ENCODE results near the gene LIAS.
"Not testable (repeated sequence)": the region's sequence is repeated elsewhere in the genome, so short reads cannot be mapped to it uniquely, and the experiment has no call there.

Gene LIAS

GRCh38 chr4:39458505-39459300, at the start of gene LIAS, which contains the start of gene RPL9:
Gene LIAS, plus strand, starts transcription at chr4:39459056. Its CDS starts 62 bp downstream, at chr4:39459118.
Gene RPL9, minus strand, starts transcription at chr4:39458922. Its CDS starts 483 bp downstream, at chr4:39458439.
- peaks cover 45% of the 10 kb centered on the region for H3K36me3 Mint-ChIP-seq (ENCODE audit: low read depth)
- H3K27me3 Mint-ChIP-seq (ENCODE audit: low read depth) = no peaks in the 10 kb centered on the region
- H3K27ac Mint-ChIP-seq = peak within 1 kb of the TSS; percentile 99
- no peaks in the 10 kb centered on the region for H3K9me3 Mint-ChIP-seq
- peaks cover 47% of the 10 kb centered on the region for H3K4me1 Mint-ChIP-seq (ENCODE audit: low read depth)
- peak within 1 kb of the TSS; percentile 97 for H3K4me3 Mint-ChIP-seq

GRCh38 chr4:39410415-39410814, 48.4 kb upstream of the LIAS start:
- no peak overlapping the region for H3K27ac Mint-ChIP-seq
- no peaks in the 10 kb centered on the region for H3K9me3 Mint-ChIP-seq
- no peaks in the 10 kb centered on the region for H3K4me1 Mint-ChIP-seq (ENCODE audit: low read depth)
- H3K27me3 Mint-ChIP-seq (ENCODE audit: low read depth) = peaks cover 11% of the 10 kb centered on the region
- H3K4me3 Mint-ChIP-seq = no peak overlapping the region
- H3K36me3 Mint-ChIP-seq (ENCODE audit: low read depth) = no peaks in the 10 kb centered on the region

DNA sequence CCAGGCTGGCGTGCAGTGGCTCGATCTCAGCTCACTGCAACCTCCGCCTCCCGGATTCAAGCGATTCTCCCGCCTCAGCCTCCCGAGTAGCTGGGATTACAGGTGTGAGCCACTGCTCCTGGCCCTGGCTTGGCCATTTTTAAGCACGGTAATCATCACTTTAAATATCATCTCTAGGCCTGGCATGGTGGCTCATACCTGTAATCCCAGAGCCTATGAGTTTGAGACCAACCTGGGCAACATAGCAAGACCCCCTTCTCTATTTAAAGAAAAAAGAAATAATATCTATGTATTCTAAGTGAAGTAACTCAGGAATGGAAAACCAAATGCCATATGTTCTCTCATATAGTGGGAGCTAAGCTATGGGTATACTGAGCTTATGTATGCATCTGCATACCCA, 47.3 kb upstream of the LIAS start:
- not testable (repeated sequence) for H3K4me3 Mint-ChIP-seq; H3K4me1 Mint-ChIP-seq (ENCODE audit: low read depth); H3K27ac Mint-ChIP-seq; H3K9me3 Mint-ChIP-seq; H3K36me3 Mint-ChIP-seq (ENCODE audit: low read depth)
- H3K27me3 Mint-ChIP-seq (ENCODE audit: low read depth) = peaks cover 11% of the 10 kb centered on the region

GRCh38 chr4:39415678-39416283, 43.1 kb upstream of the LIAS start:
- no peak overlapping the region for H3K4me3 Mint-ChIP-seq
- H3K4me1 Mint-ChIP-seq (ENCODE audit: low read depth) = no peaks in the 10 kb centered on the region
- H3K27me3 Mint-ChIP-seq (ENCODE audit: low read depth) = peaks cover 17% of the 10 kb centered on the region
- no peak overlapping the region for H3K27ac Mint-ChIP-seq
- no peaks in the 10 kb centered on the region for H3K36me3 Mint-ChIP-seq (ENCODE audit: low read depth)
- no peaks in the 10 kb centered on the region for H3K9me3 Mint-ChIP-seq

DNA sequence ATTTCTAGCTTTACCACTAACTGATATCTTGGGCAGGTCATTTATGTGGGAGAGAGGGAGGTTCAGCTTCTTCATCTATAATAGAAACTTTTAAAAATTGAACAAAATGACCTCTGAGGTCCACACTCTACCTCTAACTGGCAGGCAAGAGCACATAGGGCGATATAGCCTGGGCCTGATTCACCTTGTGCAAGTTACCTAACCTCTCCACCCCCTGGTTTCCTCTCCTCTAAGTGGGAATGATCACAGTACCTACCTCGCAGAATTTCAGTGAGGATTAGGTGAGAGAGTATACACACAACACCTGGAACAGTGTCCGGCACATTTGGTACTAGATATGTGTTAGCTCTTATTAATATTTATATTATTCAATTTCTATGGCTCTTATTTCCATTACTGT, 36.6 kb upstream of the LIAS start:
- Mint-ChIP-seq H3K9me3 (no peaks in the 10 kb centered on the region), H3K4me3 (no peak overlapping the region), H3K27ac (no peak overlapping the region), H3K36me3 (ENCODE audit: low read depth) (no peaks in the 10 kb centered on the region), H3K4me1 (ENCODE audit: low read depth) (no peaks in the 10 kb centered on the region), H3K27me3 (ENCODE audit: low read depth) (peaks cover 12% of the 10 kb centered on the region)

DNA sequence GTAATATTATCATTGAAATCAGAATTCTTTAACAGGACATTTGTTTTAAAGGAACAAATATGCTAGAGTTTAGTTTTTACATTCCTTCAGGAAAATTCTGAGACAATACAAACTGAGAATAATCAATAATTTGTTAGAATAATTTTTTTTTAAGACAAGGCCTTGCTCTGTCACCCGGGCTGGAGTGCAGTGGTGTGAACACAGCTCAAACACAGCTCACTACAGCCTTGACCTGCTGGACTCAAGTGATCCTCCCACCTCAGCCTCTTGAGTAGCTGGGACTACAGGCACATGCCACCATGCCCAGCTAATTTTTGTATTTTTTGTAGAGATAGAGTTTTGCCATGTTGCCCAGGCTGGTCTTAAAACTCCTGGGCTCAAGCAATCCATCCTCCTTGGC, 33.6 kb upstream of the LIAS start:
- not testable (repeated sequence) for H3K4me3 Mint-ChIP-seq; H3K36me3 Mint-ChIP-seq (ENCODE audit: low read depth); H3K9me3 Mint-ChIP-seq; H3K4me1 Mint-ChIP-seq (ENCODE audit: low read depth); H3K27ac Mint-ChIP-seq
- peaks cover 11% of the 10 kb centered on the region for H3K27me3 Mint-ChIP-seq (ENCODE audit: low read depth)

- H3K36me3 Mint-ChIP-seq (ENCODE audit: low read depth) = no peaks in the 10 kb centered on the region
- no peaks in the 10 kb centered on the region for H3K9me3 Mint-ChIP-seq
- peaks cover 8% of the 10 kb centered on the region for H3K27me3 Mint-ChIP-seq (ENCODE audit: low read depth)
- no peaks in the 10 kb centered on the region for H3K4me1 Mint-ChIP-seq (ENCODE audit: low read depth)
- H3K4me3 Mint-ChIP-seq = no peak overlapping the region
- no peak overlapping the region for H3K27ac Mint-ChIP-seq
Observed at GRCh38 chr4:39426728-39427127, 32.1 kb upstream of the LIAS start.

DNA sequence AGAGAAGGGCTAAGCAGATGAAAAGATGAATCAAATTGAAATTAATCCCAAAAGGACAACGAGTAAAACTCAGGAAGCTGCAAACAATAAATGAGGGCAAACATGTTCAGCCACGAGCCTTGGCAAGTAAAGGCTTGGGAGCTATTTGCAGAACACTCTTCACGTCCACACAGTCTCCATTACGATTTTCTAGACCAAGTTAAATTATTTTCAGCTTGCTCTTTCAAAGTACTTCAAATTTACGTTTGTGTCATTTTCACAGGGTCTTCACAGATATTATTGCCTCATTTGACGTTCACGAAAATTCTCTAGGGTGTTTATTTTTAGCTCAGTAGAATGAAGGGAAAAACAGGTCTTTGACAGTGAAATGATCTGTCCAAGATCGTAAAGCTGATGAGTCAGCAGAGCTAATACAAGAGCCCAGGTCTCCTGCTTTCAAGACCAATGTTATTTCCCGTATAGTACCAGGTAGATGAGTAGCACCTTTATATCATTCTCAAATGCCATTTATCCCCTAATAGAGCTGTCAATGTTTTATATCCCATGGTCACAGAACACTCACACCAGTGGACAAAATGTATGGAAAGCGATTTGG, 31.2 kb upstream of the LIAS start:
- Mint-ChIP-seq H3K4me3 (no peak overlapping the region), H3K4me1 (ENCODE audit: low read depth) (no peaks in the 10 kb centered on the region), H3K9me3 (no peaks in the 10 kb centered on the region), H3K27ac (no peak overlapping the region), H3K36me3 (ENCODE audit: low read depth) (no peaks in the 10 kb centered on the region), H3K27me3 (ENCODE audit: low read depth) (peaks cover 8% of the 10 kb centered on the region)

DNA sequence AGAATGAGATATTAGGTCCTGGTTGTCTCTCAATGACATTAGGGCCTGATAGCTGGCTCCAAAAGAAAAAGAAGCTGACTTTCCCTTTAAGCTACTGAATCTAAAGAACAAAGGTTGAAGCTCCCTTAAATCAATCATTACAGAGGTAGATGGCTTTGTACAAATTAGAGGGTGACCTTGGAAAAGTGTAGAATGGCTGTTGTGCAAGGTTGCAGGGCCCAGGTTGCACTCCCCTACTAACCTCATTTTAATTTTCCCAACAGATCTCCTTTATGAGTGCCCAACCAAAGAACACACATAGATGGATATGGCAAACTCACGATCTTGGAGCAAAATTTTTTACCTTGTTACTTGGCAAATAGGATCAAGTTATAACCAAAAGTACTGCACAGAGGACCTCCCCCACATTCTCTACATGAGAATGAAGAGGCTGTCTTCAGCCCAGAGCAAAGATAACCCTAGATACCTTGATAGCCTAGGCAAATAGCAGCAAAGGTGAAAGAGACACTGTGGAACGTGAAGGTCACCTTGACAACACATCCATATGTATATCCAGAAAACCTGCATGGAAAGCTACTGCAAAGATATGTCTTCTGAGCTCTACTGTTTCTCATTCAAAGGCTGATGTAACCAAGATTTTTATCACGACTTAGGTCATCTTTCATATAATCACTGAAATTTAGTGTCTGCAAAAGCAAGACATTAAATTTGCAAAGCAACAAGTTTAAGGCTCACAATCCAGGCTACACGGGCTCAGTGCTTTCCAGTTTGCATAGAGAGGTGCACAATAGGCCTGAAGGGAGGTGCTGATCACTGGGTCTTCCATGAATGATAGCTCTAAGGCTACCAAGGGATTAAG, 29.2 kb upstream of the LIAS start:
- no peaks in the 10 kb centered on the region for H3K36me3 Mint-ChIP-seq (ENCODE audit: low read depth)
- no peak overlapping the region for H3K27ac Mint-ChIP-seq
- no peak overlapping the region for H3K4me3 Mint-ChIP-seq
- H3K9me3 Mint-ChIP-seq = no peaks in the 10 kb centered on the region
- no peaks in the 10 kb centered on the region for H3K4me1 Mint-ChIP-seq (ENCODE audit: low read depth)
- peaks cover 8% of the 10 kb centered on the region for H3K27me3 Mint-ChIP-seq (ENCODE audit: low read depth)

DNA sequence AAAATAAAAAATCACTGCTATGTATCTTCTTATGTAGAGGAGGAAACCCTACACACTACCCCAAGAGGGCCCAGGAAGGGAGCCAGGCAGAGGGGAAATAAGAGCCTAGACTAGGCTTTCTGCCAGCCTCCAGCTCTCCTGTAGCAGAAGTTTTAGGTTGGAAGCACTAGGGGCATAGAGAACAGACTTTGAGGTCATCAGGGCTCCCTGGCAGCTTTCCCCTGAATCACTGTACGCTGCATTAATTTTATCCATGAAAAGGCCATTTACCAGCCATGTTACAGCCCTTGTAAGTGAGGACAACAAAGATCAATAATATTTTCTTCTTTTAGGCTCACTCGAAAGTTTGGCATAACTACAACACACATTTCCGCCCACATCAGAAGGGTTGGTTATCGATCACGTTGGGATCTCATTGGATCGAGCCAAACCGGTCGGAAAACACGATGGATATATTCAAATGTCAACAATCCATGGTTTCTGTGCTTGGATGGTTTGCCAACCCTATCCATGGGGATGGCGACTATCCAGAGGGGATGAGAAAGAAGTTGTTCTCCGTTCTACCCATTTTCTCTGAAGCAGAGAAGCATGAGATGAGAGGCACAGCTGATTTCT, 24.9 kb upstream of the LIAS start:
- H3K4me3 Mint-ChIP-seq = no peak overlapping the region

GRCh38 chr4:39435659-39436563, 22.9 kb upstream of the LIAS start:
- Mint-ChIP-seq H3K27me3 (ENCODE audit: low read depth) (peaks cover 18% of the 10 kb centered on the region), H3K27ac (no peak overlapping the region), H3K9me3 (no peaks in the 10 kb centered on the region), H3K36me3 (ENCODE audit: low read depth) (no peaks in the 10 kb centered on the region), H3K4me1 (ENCODE audit: low read depth) (no peaks in the 10 kb centered on the region), H3K4me3 (no peak overlapping the region)

More for the DNA sequence above, 24.9 kb upstream of the LIAS start:
- Mint-ChIP-seq H3K9me3 (no peaks in the 10 kb centered on the region), H3K4me1 (ENCODE audit: low read depth) (no peaks in the 10 kb centered on the region), H3K27me3 (ENCODE audit: low read depth) (peaks cover 22% of the 10 kb centered on the region), H3K27ac (no peak overlapping the region), H3K36me3 (ENCODE audit: low read depth) (no peaks in the 10 kb centered on the region)

DNA sequence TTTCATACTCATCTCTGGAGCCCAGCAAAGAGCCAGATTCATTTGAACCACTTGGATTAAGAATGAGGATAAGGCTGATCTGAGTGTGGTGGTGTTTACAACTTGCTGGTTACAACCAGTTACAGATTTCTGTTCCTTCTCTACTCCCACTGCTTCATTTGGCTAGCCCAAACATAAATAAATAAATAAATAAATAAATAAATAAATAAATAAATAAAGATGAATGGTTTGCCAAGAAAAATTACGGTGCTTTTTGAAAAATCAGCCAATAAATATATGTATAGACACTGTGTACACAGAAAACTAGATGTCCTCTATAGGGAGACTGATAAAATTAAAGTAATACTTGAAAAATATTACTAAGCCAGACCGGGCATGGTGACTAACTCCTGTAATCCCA, 17.3 kb upstream of the LIAS start:
- no peaks in the 10 kb centered on the region for H3K9me3 Mint-ChIP-seq
- H3K4me3 Mint-ChIP-seq = no peak overlapping the region
- peaks cover 2% of the 10 kb centered on the region for H3K36me3 Mint-ChIP-seq (ENCODE audit: low read depth)
- no peak overlapping the region for H3K27ac Mint-ChIP-seq
- peaks cover 21% of the 10 kb centered on the region for H3K27me3 Mint-ChIP-seq (ENCODE audit: low read depth)
- no peaks in the 10 kb centered on the region for H3K4me1 Mint-ChIP-seq (ENCODE audit: low read depth)

GRCh38 chr4:39442998-39443397, 15.9 kb upstream of the LIAS start:
- no peak overlapping the region for H3K27ac Mint-ChIP-seq
- no peaks in the 10 kb centered on the region for H3K9me3 Mint-ChIP-seq
- H3K4me3 Mint-ChIP-seq = no peak overlapping the region
- H3K27me3 Mint-ChIP-seq (ENCODE audit: low read depth) = peaks cover 16% of the 10 kb centered on the region
- peaks cover 7% of the 10 kb centered on the region for H3K4me1 Mint-ChIP-seq (ENCODE audit: low read depth)
- H3K36me3 Mint-ChIP-seq (ENCODE audit: low read depth) = peaks cover 2% of the 10 kb centered on the region

Measured in T-helper 1 cell treated with Interleukin-12 subunit alpha and Interleukin-12 subunit beta and Interleukin-4 antibody, amounts not matched to agents 30 μg/mL and 1 μg/mL, for 36 hours (primary cell).